HG03097 (cell line): Measurements from ENCODE around the gene HOXB6.

Source experiments
- ATAC-seq: cut with Tn5 transposase; IDR thresholded peaks from one replicate; pipeline ENCODE4 v1.9.1; 2021; ENCODE audit not compliant: unreplicated experiment, low FRiP score

Gene HOXB6

DNA sequence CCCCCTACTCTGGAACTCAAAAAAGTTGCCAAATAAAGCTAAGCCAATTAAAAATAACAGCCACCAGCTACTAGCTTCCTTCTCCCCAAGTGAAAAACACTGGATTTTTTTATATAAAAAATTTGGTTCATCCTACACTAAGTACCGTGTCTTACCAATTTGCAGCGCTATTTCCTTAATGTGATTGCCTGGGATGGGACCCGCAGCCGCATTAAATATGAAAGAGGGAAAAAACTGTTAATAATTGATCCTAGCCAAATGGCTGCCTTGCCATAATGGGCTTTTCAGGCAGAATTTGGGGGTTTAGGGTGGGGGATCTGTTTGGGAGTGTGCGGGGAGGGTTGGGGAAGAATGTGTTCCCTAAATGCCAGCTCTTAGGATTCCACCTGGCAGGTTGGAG, 19.3 kb upstream of the HOXB6 start:
- no peak for ATAC-seq

DNA sequence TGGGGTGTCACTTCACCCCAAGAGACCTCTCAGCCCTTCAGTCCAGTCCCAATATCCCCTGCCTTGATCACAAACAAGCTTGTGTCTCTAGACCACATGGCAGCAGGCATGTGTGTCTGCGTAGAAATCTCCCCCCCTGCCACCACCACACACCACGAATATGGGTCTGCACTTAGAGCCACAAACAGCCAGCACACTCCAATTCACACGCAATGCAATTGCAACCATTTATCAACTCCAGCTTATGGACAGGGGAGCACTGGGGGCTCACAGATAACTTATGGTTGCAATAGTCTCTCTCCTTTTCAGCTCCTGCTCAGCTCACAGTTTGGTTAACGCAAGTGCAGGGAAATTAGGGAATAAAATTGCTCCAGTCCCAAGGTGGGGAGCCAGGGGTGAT, 18.8 kb upstream of the HOXB6 start:
- ATAC-seq, result no peak

DNA sequence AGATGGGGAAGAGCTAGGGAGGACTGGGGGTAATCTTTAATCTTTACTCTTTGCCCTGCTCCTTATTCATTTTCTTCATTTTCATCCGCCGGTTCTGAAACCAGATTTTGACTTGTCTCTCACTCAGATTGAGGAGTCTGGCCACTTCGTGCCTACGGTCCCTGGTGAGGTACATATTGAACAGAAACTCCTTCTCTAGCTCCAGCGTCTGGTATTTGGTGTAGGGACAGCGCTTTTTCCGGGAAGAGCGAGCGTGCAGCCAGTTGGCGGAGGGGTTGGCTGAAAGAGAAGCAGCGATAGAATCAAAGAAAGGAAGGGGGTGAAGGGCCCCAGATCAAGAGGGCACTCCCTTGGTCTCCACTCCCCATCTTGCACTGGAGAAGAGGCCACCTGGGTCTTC, 18.1 kb upstream of the HOXB6 start:
- ATAC-seq, result no peak

DNA sequence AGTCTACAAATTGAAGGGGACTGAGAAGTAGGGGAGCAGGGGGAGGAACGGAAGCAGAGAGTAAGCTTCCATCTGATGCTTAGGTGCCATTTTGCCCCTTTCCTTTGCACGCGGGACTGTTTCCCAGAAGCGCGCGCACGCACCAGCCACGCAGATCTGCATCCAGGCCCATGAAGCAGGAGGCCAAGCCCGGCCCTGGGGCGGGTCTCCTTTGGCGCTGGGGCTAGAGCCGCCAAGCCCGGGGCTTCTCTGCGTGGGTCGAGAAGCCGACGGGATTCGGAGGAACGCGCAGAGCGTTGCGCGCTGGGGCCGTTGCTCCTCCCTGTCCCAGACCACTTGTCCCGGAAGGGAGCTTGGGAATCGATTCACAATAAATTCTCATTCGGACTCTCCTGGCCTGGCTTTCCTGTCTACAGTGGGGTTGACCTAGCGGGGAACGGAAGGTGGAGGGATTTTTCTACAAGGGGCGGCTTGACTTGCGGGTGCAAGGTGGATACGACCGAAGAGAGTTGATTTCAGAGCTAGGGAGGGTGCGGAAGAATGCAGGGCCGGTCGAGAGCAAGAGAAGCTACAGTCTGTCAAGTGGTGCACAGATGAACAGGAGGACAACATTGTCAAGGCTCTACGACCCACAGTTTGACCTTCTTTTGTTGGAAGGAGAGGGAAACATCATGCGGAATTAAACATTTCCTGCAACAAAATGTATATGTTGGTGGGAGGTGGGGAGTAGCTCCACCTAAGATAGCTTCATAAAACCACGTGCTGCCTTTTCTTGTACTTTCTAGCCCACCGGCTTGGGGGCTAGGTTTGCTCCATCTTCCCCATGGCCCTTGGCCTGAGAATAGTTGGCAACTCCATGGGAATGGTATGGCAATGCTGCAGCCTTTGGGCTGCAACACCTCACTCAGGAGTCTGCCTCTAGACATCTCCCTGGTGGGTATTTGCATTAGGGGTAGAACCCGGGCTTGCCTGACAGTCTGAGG, 16.9 kb upstream of the HOXB6 start:
- no peak for ATAC-seq

DNA sequence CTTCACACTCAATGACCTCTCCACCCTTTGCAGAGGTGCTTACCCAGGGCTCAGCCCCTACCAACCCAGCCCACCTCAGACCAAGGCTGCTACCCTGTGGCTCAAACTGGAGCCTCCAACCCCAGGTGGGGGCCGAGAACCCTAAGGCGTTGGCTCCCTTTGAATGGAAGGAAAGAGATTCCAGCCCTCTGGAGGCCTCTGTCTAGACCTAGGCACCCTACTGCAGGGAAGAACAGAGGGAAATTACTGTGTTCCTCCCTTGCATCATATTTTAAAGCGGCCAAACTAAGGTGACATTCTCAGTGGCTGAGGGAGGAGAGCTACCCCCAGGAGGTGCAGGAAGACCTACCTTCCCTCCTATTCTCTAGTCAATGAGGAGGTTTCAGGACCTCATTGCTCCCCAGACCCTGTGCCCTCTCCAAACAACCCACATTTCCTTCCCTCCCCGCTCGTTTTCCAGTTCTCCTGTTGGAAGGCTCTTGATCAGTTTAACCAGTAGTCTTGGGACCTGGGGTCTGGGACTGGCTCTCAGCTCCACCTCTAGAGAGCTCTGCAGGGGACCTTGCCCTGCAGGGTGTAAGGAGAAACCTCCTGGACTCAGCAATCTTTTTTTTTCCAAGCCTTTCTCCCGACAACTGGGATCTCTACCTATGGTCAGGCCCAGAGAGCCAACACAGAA, 15.8 kb upstream of the HOXB6 start:
- no peak for ATAC-seq

DNA sequence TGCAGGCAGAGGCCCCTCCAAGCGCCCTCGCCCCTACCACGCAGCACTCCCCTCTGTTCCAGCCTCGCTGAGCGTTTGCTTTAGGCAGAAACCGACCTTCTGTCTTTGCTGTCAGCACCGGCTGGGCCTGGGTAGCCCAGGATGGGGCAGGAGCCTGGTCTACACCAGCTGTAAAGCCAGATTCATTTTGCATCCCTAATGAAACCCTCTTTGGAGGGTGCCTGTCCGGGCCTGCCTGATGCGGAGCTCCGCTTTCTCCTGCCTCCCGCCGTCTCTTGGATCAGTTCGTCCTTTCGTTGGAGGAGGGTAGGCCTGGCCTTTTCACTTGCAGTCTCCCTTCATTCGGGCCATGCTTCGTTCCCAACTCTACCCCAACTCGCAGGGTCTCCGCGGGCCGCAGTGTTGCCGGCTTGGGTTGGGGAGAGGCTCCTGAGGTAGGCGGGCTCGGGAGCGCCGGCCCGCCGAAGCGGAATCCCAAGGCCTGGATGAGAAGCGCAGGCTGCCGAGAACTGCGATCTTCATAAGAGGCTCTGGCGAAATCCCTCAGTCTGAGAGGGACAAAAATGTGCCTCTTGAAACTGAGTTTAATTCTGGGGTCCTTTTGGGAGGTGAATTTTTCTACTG, 15.2 kb upstream of the HOXB6 start:
- no peak for ATAC-seq

DNA sequence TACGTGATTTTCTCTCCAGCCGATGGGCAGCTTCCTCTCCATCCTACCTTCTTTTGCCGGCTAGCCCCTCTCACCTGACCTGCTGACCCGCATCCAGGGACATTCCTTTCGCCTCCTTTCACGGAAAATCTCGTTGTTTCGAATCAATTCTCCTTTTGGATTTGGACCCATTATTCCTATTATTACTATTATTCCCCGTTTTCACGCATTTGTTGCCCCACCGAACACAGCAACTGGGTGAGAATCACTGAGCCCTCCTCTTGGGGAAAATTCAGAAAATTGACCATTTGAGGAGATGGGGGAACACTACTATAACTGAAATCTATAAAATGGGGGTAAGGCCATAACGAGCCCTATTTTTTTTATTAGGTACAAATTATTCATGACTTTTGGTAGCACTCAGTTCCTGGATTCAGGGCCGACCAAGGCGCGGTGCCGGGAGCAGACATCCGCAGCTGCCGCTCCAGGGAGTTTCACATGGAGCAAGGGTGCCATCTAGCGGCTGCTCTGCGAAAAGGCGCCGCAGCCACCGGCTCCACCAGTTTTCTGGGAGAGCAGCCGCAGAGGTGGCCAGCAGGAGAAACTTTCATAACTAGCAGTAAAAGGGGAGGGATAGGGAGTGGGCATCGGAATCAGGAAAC, 13.6 kb upstream of the HOXB6 start:
- ATAC-seq, result peak; percentile 52

DNA sequence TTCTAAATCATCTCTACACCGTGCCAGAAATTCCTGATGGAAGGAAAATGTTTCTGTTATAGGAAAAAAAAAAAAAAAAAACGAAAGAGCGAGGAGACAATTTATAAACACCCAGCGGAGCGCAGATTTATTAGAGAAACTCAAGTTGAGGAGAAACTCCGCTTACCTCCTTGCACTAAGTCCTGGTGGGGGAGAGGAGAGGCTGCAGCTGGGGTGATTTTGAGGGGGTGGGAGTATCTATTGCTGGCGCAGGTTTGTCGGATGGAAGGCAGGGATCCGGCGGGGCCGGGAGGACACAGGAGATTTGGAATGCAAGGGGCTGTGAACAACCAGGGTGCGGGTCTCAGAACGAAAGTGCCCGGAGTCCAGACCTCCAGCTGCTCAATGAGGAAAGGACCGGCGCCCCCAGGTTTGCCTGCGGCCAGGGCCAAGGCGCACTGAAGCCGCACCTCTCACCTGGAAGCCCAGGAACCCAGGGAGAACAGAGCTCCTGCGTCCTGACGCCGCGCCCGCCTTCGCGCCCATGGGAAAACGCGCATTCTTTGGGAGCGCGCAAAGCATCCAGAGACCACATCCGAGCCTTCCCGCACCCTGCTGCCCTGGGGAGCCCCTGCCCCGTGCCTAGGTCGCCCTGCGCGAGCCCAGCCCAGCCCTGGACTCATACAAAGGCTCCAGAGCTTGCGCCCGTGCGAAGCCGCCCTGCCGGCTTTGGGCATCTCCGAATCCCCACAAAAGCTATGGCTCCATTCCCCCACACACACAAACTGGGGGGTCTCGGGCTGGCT, 12.9 kb upstream of the HOXB6 start:
- no peak for ATAC-seq

DNA sequence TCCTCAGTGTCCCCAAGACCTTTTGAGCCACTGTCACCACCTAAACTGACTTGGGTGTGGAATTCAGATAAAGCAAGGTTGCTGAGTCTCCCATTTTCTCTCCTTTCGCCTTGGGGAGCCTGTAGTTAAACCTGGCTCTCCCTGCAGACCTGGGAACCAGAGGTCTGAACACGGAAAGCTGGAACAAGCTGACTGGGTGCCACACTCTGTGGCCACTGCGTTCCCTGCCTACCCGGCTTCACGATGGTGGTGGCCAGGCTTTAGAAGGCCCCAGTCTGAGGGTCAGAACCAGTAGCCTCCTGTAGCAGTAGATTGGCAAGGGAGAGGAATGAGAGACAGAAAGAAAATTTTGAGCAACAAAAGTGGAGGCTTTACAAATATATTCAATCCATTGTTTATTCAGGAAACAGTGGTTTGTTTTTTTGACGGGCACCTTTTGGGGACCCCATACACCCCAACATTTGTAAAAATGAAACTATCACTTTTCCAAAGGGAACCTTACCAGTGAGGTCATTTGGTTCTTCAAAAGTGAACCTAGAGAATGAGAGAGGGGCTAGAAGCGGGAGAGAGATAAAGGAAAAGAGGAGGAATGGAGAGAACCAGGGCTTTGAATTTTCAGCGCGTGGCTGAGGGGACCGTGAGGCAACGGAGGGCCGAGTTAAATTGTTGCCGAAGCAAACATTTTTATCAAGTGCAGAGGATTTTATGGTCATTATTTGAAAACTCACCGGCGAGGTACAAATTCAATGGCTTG, 12.1 kb upstream of the HOXB6 start:
- no peak for ATAC-seq

DNA sequence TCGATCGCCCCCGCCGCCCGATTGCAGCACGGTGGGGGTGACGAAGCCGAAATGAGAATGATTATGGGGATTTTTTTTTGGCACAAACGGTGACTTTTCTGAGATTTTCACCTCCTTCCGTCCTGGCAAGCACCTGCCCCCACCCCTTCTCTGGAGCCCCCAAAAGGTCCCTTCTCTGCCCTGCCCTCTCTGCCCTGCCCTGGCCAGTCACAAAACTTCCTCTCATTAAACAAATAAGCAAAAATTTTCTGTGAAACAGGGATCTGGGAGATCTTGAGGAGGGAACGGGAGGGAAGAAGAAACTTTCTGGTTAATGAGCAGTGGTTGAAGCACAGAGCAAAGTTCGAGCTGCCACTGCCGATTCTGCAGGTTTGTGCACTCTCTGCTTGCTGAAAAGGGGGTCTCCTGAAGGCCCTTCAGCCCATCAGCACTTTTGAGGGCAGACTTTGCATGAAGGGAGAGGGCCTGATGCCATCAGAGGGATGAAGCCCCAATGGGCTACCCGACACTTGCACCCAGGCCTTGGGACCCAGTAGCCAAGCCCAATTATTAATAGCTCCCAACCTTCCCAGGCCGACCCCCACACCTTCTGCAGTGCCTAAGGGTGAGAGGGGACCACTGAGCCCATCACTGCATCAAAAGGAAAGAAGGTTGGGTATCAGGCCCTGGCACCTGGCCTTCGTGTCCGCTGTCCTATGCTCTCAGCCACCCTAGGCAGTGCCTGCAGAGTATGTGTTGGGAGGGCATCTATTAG, 11.4 kb upstream of the HOXB6 start:
- ATAC-seq, result no peak

DNA sequence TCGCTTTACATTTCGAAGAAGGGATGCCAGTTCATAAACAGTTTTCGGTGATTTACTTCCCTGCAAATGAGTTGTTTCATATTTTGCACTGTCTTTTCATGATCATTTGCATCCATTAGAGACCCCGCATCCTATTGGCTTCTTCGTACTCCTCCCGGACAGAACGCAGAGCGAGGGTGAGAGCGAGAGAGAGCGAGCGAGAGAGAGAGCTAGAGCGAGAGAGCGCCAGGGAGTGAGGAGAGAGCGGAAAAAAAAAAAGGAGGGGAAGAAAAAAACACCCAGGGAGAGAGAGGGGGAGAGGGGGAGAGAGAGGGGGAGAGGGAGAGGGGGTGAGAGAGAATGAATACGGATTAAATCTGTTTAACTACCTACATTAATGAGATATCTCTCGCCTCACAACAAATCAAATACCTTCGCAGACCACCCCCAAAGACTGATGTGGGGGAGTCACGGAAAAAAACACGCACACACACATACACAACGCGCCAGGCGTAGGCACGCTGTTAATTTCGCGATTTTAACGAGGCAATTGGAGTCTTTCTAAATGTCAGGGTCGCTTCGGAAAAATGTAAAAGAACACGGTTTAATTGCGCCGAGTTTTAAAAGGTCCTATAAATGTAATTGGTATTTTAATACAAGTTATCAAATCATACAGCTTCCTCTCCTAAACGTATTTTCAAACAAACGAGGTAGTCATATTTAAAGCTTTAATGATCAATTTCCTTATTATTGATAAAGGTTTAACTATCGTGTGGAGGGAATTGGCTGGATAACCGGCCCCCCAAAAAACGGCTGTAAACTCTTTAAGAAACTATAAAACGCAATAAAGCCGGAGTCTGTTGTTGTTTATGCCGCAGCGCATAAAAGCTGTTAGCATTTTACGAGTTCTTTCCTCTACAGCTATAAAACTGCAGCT, 10.5 kb upstream of the HOXB6 start, which contains the start of gene HOXB8:
HOXB8 (minus strand) TSS at position 246 of the 916 bp plus-strand sequence. CDS start 588 bp downstream, outside the sequence.
- no peak for ATAC-seq

DNA sequence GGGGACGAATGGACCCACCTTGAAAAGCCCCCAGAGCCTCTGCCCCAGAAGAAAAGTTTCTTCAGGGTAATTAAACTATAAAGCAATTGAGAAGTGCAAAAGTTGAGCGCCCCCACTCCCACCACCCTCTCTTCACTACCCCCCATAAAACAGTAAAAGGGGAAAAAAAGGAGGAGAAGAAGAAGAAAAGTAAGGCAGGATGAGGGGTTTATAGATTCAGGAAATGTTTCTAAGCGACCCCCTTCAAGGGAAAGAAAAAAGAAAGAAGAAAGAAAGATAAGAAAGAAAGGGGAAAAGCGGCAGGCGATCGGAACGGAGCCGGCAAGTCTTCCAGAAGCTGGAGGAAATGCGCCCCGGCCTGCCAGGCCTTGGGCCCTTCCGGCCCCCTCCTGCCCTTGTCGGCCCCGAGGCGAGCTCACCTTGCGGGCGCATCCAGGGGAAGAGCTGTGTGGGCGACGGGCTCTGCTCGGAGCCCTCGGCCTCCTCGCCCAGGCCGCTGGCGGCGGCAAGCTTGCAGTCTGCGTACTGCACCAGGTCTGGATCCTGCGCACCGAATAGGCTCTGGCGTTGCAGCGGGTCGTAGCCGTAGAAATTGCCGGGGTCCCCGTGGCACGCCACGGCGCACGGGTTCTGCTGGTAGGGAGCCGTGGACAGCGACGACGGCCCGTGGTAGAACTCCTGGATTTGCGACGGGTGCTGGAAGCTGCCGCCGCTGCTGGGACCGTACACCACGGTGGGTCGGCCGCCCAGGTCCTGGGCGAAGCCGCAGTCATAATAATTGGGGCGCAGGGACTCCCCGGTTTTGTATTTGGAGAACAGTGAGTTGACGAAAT, 9.3 kb upstream of the HOXB6 start:
- no peak for ATAC-seq

DNA sequence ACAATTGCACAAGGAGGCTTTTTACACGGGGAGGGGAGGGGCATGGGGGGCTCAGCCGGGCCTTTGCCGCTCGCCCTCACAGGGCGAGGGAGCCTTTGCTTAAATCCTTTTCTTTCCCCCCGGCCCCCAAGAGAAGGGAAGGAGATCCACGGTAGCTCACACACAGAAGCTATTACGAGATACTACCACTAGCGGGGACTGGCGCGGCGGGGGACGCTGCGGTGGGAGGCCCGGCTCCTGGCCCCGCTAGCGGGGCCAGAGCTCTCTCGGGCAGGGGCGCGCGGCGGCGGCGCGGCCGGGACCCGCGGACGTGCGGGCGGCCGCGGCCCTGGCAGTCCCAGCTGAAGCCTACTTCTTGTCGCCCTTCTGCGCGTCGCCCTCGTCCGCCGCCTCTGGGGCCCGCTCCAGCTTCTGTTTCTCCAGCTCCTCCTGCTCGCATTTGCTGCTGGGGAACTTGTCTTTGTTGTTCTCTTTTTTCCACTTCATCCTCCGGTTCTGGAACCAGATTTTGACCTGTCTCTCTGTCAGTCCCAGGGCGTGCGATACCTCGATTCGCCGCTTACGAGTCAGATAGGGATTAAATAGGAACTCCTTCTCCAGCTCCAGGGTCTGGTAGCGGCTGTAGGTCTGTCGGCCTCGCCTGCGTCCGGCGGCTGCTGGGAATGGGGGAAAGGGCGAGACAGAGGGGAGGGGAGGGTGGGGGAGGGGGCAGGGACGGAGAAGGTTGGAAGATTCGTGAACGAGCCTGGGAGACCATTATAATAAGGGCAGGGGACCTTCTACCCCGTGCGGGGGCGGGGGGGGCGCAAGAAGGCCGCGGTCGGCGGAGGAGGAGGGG, 8.3 kb upstream of the HOXB6 start:
- peak; percentile 41 for ATAC-seq

DNA sequence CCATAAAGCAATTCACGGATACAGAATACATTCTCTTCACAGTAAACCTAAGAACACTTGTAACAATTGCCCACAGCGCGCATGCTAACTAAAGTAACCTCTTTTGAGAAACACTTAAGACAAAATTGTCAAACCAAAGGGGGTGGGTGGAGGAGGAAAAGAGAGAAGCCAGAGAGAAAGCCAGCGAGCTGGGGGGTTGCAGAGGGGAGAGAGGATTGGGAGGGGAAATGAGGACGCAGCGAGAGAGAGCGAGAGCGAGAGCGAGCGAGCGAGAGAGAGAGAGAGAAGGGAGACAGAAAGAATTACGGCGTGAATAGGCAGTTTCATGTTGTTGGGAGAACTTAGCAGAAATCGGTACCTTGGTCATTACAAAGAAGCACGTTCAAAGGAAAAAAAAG, 7.7 kb upstream of the HOXB6 start:
- ATAC-seq, result no peak

DNA sequence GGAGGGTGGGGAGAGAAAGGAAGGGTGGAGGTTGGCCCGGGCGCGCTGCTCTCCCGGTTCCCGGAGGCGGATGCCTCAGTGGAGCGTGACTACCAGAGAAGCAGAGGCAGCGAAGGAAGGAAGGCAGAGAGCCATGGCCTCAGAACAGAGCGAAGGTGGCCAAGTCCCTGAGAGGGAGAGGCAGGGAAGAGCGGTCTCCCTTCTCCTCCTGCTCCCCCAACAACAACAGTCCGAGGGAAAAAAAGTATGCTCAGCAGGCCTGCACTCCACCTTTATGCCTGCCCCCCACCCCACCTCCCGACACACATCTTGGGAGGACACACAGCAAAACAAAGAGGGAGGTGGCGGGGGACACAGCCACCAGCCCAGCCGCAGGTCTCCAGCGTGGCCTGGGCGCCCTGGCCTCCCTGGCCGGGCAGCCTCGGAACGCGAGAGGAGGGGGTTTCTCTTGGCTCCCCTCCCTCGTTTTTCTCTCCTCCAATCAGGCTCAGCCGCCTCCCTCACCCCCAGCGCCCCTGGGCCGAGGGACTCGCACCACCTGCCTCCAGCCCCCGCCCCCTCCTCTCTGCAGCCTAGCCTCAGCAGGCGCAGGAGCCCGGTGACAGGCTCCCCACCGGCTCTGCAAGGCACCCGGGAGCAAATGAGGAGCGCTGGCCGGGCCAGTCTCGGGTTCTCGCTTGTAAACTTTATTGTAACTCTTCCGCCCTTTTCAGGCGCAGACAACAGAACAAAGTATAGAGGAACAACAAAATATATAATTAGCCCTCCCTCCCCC, 7.1 kb upstream of the HOXB6 start:
- ATAC-seq, result no peak
